Kasumi-1 (cell line): ENCODE measurements around the gene STON1.
A peak's percentile ranks its signal among the peaks of the same experiment; 100 is the strongest.
"Not testable (repeated sequence)": the region's sequence is repeated elsewhere in the genome, so short reads cannot be mapped to it uniquely, and the experiment has no call there.

Source experiments
- DNase-seq, 2 experiments: peaks; one replicate each; lab custom pipeline; 2025; lab: John Stamatoyannopoulos, UW

Gene STON1, protein sequence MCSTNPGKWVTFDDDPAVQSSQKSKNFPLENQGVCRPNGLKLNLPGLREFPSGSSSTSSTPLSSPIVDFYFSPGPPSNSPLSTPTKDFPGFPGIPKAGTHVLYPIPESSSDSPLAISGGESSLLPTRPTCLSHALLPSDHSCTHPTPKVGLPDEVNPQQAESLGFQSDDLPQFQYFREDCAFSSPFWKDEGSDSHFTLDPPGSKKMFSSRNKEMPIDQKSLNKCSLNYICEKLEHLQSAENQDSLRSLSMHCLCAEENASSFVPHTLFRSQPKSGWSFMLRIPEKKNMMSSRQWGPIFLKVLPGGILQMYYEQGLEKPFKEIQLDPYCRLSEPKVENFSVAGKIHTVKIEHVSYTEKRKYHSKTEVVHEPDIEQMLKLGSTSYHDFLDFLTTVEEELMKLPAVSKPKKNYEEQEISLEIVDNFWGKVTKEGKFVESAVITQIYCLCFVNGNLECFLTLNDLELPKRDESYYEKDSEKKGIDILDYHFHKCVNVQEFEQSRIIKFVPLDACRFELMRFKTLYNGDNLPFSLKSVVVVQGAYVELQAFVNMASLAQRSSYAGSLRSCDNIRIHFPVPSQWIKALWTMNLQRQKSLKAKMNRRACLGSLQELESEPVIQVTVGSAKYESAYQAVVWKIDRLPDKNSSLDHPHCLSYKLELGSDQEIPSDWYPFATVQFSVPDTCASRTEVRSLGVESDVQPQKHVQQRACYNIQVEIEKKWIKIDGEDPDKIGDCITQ

DNA sequence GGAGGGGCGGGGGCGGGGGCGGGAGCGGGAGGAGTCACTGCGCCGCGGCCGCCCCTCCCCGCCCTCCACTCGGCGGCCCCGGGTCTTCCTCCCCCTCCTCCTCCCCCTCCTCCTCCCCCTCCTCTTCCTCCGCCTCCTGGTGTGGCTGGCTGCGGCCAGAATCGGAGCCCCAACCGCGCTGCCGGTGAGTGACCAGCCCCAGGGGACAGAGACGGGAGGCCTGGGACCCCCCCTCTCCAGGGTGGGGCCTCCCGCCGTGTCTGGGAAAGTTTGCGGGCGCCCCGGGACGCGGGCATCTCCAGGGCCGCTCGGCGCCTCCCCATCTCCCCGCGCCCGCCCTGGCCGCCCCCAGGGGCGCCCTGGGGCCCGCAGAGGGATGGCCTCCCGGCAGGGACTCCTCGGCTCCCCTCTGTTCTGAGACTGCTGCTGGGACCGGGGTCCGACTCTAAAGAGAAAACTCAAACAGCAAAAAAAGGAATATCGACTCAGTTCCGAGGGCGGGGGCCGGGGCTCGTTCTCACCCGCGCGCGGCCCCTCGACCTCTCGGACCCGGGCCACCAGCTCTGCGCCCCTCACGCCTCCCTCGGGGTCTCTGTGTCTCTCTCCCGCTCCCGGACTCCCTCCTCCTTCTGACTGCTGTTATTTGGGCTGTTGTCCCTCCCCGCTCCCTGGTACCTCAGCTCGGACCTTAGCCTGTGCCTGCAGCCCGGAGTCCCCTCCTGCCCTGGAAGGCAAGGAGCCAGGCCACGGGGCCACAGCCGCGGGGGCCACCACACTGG, at the start of gene STON1:
TSS of gene STON1 (plus strand) at position 122 of the 779 bp plus-strand sequence. CDS start 50,480 bp downstream, outside the sequence.
- peak; percentile 11 to 33 for DNase-seq

DNA sequence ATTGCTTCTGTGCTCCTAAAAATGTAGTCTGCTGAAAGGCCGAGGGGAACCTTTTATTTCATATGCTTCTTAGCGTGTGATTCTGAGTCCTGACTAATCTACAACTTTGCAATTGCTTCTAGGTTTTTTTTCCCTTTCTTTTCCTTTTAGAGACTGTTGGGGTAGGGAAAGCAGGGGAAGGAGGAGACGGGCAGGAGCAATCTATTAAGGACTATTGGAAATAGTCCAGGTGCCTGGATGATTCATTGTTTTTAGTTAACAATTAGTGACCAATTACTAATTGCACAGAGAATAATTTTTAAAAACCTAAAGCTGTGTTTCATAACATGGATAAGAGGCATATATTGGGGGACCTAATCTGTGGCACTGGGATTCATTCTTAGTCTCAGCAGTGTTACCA, 49.4 kb upstream of the STON1 start:
- no peak for DNase-seq

DNA sequence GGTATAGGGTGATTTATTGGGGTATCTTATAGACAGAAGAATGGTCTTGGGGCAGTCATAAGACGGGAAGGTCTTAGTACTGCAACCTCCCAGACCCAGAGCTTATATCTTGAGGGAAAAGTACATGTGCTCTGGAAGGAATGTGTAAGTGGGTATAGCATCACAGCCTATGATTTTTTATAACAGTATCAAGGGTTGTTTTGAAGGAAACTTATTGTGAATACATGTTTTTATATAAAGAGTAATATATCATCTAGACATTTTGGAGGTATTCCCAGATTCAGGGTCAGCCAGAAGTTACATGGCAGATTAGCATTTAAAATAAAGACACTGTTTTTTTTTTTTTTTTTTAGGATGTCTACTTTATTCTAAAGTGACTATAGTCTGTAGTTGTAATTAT, 47.6 kb upstream of the STON1 start:
- DNase-seq = no peak

DNA sequence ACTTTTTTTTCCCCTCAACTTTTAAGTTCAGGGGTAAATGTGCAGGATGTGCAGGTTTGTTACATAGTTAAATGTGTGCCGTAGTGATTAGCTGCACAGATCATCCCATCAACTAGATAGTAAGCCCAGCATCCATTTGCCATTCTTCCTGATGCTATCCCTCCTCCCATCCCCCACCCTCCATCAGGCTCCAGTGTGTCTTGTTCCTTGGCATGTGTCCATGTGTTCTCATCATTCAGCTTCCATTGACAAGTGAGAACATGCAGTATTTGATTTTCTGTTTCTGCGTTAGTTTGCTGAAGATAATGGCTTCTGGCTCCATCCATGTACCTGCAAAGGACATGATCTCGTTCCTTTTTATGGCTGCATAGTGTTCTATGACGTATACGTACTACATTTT, 47.2 kb upstream of the STON1 start:
- DNase-seq = no peak

DNA sequence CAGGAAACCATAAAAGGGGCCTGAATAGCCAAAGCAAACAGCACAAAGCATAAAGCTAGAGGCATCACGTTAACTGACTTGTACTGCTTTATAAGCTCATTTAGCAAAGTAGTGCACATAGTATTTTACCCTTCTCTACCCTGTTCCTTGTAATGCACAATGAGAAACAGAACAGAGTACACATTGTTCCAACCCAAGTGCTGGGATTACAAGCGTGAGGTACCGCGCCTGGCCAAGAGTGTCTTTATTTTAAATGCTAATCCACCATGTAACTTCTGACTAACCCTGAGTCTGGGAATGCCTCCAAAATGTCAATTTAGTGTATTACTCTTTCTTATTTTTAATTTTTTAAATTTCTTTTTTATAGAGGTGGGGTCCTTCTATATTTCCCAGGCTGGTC, 46.4 kb upstream of the STON1 start:
- DNase-seq = no peak

DNA sequence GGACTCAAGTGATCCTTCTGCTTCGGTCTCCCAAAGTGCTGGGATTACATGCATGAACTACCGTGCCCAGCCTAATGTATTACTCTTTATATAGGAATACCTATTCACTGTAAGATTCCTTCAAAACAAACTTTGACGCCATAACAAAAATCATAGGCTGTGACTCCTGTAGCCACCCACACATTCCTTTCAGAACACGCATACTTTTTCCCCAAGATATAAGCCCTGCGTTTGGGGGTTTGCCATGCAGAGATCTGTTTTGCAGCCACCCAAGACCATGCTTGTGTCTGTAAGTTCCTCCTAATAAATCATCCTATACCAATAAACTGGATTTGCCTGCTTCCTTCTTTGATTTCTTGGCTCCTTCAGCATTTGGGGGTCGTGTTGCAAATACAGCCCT, 46.0 kb upstream of the STON1 start:
- no peak for DNase-seq

DNA sequence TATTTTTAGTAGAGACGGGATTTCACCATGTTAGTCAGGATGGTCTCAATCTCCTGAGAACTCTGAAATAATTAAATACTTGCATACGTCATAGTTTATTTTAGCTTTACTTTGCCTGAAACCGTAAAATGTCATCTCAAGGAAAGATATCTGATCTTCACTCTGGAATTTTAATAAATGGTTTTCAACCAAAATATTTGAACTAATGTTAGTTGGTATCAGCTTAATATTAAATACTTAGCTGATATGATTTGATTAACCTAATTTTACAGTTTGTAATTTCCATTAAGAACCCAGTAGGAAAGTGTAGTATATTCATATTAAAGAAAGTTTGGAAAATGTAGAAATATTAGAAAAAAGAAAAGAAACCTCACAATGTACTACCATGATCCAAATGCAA, 41.4 kb upstream of the STON1 start:
- no peak for DNase-seq

DNA sequence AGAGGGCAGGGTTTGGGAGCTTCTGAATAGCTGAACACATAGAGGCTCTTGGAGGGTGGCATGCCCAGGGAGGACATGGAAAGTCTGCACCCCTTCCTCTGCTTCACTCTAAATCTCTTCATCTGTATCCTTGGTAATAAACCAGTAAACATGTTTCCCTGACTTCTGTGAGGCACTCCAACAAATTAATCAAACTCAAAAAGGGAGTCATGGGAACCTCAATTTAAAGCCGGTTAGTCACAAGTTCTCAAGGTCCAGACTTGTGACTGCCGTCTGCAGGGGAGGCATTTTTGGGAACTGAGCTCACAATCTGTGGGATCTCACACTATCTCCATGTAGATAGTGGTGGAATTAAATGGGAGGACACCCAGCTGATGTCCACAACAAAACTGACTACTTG, 33.1 kb upstream of the STON1 start:
- DNase-seq = no peak

DNA sequence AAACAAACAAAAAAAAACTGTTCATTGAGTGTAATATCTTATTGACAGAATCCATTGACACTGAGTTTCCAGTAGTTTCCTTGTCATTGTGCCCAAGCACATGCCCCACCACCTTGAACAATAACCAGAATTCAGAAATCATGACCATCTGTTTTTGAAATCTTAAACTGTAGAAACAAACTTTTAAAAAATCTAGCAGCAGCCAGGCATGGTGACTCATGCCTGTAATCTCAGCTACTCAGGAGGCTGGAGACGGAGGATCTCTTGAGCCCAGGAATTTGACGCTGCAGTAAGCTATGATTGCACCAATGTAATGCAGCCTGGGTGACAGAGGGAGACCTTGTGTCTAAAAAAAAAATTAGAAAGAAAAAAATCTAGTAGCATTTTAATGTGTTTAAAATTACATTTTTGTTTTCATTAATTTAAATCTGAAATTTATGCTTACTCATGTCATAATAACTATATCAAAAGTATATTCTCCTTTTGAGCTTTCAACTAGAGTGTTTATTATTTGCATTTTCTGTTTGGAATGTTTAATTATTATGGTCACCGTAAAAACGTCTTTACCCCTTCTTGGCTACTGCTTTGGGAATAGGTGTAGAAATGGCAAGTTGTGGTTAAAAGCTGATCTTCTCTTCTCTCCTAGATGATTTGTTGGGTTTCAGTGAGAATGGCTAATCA, 25.2 kb upstream of the STON1 start:
- DNase-seq = no peak

DNA sequence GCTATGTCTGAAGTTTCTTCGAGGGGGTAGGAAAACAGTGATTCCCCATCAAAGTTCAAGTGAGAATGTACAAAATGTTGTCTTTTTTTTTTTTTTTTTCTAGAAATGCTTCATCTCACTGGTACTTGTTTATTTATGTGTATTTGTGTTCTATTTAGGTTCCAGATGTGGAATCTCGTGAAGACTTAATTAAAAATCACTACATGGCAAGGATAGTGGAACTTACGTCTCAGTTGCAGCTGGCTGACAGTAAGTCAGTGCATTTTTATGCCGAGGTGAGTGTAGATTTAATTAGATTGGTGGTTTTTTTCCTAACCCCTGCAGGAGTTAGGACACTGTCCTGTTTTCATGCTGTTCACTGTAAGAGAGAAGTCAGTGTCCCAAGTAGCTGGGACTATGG, 22.8 kb upstream of the STON1 start:
- DNase-seq = no peak

DNA sequence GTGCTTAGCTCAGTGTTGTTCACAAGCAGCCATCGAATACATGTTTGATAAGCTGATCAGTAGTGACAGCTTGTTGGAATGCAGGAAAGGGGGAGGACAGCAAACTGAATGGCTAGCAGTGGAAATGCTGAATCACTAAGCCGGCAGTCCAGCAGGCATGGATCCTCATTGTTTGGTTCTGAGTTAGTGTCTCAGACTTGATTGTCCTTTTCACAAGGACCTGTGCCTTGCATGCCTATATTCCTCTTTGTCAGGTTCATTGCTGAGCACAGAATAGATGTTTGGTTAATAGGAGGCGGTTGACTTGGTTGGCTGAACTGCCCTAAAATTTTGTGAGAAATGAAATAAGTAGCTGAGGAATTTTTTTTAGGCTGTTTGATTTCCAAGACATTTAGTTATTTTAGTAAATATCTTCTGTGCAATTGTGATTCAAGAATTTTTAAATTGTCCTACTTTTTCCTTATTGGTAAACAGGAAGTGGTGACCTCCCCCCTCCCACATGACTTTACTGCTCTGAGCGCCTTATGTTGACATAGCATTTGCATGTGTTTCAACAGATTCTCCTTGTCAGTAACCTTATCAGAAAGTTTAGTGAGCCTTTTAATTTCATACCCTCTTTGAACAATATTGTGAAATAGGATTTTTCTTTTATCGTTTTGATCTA, 21.4 kb upstream of the STON1 start:
- no peak for DNase-seq

DNA sequence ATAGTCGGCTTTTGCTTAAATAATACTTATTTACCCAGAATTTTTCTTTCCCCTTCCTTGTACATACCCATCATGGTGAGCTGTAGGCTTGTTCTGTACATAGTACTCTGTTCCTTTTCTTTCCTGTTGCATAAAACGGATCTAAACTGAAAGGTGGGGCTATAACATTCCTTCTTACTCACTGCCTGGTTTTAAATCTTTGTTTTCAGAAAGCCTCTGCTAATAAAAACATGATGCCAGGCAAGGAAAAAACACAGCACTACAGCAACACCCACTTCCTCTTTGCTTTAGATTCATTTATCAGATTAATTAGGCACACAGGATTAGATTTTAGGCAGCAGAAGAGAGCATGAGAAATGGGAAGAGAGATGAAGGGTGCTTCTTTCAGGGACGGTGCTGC, 19.6 kb upstream of the STON1 start:
- DNase-seq = no peak

DNA sequence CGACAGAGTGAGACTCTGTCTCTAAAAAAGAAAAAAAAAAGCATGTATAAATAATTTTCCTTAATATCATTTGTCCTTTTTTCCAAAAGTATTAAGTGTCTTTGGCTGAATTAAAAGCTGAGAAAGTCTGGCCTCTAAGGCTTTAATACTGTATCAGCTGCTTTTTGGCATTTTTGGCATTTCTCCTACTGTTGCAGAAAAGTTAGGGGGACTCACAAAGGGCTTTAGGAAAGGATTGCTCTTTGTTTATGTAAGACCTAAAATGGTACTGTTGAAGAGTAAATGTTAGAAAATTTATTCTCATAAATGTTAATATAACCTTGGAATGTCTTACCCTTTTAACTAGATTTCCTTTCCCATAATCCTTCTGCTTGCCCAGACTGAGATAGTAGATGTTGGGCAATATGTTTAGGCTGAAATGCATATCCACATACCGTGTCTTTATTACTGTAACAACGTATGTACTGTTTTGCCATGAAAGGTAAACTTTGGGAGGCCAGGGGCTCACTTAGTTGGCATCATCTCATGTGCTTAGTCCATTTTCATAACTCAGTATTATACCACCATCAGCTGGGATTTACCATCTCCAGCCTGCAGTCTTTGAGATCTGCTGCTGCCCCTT, 18.0 kb upstream of the STON1 start:
- no peak for DNase-seq

DNA sequence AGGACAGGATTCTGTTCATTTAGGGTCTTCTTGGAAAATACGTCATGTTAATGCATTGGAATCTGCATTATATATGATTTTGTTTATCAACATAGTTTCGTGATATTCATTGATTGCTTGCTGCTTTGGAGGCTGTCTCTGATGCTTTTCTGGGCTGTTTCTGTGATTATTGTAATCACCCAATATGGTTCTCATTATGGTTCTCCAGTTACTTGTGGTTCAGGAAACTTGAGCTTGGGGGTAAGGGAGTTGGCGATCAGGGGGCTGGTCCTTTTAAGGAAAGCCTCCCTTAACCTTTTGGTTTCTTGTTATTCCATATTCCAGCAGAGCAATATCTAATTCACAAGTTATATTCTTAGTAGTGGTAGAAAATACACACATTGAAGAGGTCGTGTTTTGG, 17.4 kb upstream of the STON1 start:
- no peak for DNase-seq

DNA sequence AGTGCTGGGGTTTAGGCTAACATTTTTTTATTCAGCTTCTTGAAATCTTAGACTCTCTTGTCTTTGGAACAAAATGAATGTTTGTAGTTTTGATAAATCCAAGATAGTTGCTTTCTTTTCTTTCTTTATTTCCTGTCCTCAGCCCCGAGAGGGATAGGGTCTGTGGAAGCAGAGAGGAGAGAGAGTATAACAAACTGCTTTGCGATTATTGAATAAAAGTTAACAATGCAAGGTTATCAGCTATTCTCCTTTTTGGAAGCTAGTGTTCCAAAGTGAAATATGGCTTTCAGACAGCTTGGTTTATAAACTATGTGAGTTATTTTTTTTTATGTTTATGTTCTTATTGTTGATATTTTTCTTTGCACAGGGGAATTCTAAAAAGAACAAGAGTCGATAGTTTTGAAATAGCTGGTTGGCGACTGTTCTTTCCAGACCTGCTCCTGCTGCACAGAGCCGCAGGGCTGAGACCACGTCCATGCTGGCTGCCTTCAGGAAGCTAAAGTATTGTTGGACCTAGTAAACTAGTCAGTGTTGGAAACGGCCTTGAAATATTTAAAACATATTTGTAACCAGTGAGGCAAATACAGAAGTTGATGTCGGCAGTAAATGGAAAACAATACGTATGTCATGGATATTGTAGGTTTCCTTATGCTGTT, 15.5 kb upstream of the STON1 start:
- no peak for DNase-seq

DNA sequence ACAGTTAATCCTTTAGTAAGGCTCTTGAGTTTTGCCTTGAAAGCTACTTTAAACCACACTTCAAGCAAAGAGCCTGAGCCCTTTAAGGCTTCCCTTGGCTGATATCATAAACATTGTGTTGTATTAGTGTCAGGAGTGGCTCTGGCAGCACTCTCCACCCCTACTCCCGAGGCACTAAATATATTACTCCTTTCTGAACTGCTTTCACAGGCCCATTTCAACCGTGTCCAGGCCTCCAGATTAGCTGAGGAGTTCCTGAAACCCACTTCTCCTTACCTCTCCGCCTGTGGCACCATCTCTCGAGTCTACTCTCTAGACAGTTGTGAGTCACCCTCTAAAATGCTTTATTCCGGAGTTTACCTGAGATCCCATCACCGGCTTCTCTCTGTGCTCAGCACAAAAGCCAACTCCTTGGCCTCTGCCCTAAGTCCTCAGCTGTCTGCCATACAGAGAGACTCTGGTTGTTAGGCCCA, 14.4 kb upstream of the STON1 start:
- no peak for DNase-seq

DNA sequence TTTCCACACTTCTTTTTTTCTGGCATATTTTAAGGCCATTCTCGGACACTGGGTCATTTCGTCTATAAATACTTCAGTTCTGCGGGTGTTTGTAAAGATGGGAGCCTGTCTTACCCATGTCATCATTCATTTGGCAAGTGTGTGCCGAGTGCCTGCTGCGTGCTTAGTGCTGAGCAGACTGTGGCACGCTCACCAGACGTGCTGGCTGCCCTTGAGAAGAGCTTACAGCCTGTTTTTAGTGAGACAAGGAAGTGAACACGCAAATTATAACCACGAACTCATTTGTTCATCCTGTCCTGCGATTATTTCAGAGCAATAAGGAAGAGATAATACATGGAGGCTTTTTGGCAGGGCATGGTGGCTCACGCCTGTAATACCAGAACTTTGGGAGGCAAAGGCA, 10.4 kb upstream of the STON1 start:
- DNase-seq = no peak

DNA sequence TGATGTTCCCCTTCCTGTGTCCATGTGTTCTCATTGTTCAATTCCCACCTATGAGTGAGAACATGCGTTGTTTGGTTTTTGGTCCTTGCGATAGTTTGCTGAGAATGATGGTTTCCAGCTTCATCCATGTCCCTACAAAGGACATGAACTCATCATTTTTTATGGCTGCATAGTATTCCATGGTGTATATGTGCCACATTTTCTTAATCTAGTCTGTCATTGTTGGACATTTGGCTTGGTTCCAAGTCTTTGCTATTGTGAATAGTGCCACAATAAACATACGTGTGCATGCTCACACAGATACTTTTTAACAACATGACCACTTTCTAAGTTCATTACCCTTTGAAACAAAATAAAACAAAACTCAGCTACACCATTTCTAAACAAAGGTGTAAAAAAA, 5.2 kb upstream of the STON1 start:
- DNase-seq = not testable (repeated sequence)

DNA sequence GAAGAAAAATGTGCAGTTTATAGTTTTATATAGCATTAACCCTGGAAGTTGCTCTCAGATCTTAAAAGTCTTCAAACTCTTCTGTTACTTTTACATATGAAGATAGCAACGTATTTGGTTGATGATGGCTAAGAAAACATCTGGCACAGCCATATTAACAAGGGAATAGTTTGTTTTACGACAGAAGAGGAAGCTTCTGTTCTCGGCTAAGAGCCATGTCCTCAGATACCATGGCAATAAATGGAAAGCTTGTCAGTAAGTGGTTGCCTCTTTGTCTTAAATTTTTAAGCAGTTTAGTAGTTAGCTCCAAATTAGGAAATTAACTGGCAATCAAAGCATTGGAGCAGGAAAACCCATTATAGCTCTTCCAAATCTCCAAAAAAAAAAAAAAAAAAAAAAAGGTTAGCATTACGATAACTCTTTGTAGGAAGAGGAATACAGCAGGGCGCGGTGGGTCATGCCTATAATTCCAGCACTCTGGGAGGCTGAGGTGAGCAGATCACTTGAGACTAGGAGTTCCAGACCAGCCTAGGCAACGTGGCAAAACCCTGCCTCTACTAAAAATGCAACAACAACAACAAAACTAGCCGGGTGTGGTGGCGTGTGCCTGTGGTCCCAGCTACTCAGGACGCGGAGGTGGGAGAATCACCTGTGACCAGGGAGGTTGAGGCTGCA, 4.5 kb upstream of the STON1 start:
- DNase-seq = no peak
